OCI-LY7 (cell line): ENCODE data around the gene SH3RF3. TPM values are rescaled to one million over a fixed set of nuclear protein-coding genes. Genes with fewer than 3 reads are reported as not detected.

Source experiments
- BruUV-seq: library from RNA; stranded (reverse); fragments of 400-500 nt; replicated peaks from 2 replicates; lab custom pipeline; 2021; lab: Mats Ljungman, UMichigan
- CTCF ChIA-PET: fragments of 300-600 bp; sonication (Branson Sonifier 250); formaldehyde crosslinking; loops from one replicate; lab custom pipeline; 2022; ENCODE audit warnings: antibody characterized with exemption; ENCODE audit not compliant: unreplicated experiment; lab: Charles Lee
- POLR2A ChIA-PET: fragments of 300-600 bp; sonication (Branson Sonifier 250); formaldehyde crosslinking; loops from one replicate; lab custom pipeline; 2022; ENCODE audit warnings: antibody characterized with exemption; lab: Charles Lee
- DNase-seq: peaks from one replicate; pipeline ENCODE4 v3.0.0-alpha.2; 2015; ENCODE audit warnings: low spot score
- H2AFZ ChIP-seq: fragments of 200-600 bp; sonication (generic), shearing (Covaris generic); 2 replicates; pipeline ENCODE4 v1.6.1; 2014; ENCODE audit warnings: mild to moderate bottlenecking, antibody characterized with exemption, low read length, moderate library complexity
- H3K27ac ChIP-seq: fragments of 200-600 bp; sonication (generic); 2 replicates; pipeline ENCODE4 v1.5.1; 2014; ENCODE audit warnings: mixed run types, low read depth, mild to moderate bottlenecking, moderate library complexity, low read length, inconsistent platforms; ENCODE audit not compliant: poor library complexity, severe bottlenecking
- H3K36me3 ChIP-seq: fragments of 200-600 bp; sonication (generic); 2 replicates; pipeline ENCODE4 v1.6.1; 2014; ENCODE audit warnings: mild to moderate bottlenecking, antibody characterized with exemption, low read length, moderate library complexity, mixed read lengths; ENCODE audit not compliant: insufficient read depth
- H3K4me1 ChIP-seq: fragments of 200-600 bp; sonication (generic); 2 replicates; pipeline ENCODE4 v1.5.1; 2014; ENCODE audit warnings: mild to moderate bottlenecking, low read length; ENCODE audit not compliant: insufficient read depth, poor library complexity, severe bottlenecking
- H3K4me2 ChIP-seq: fragments of 200-600 bp; sonication (generic); 2 replicates; pipeline ENCODE4 v1.6.1; 2014; ENCODE audit warnings: mild to moderate bottlenecking, low read length
- H3K4me3 ChIP-seq: fragments of 200-600 bp; sonication (generic); 2 replicates; pipeline ENCODE4 v1.5.1; 2014; ENCODE audit warnings: mild to moderate bottlenecking, low read depth, low read length; ENCODE audit not compliant: poor library complexity, severe bottlenecking
- H3K79me2 ChIP-seq: fragments of 200-600 bp; sonication (generic); 2 replicates; pipeline ENCODE4 v1.6.1; 2016; ENCODE audit warnings: low read depth, mild to moderate bottlenecking, low read length, moderate library complexity, mixed read lengths; ENCODE audit not compliant: insufficient read depth
- H3K9me2 ChIP-seq: fragments of 200-600 bp; sonication (generic); 2 replicates; pipeline ENCODE4 v1.6.1; 2016; ENCODE audit warnings: mild to moderate bottlenecking, low read length, mixed read lengths; ENCODE audit not compliant: insufficient read depth
- H3K9me3 ChIP-seq: fragments of 200-600 bp; sonication (generic); 2 replicates; pipeline ENCODE4 v1.6.1; 2014; ENCODE audit warnings: mild to moderate bottlenecking, mixed run types, low read length, mixed read lengths
- H4K20me1 ChIP-seq: fragments of 200-600 bp; sonication (generic); 2 replicates; pipeline ENCODE4 v1.6.1; 2014; ENCODE audit warnings: mild to moderate bottlenecking, antibody characterized with exemption, low read length, moderate library complexity, mixed read lengths; ENCODE audit not compliant: insufficient read depth
- CTCF ChIP-seq: fragments of 200-600 bp; sonication (generic); conservative IDR thresholded peaks from 2 replicates; pipeline ENCODE4 v1.5.1; 2014; ENCODE audit warnings: mild to moderate bottlenecking, antibody characterized with exemption, low read length, moderate library complexity, mixed read lengths
- EZH2phosphoT487 ChIP-seq: fragments of 200-600 bp; sonication (generic); IDR thresholded peaks from 2 replicates; pipeline ENCODE4 v1.6.1; 2018; ENCODE audit warnings: low read depth, borderline replicate concordance, mild to moderate bottlenecking, mixed run types, antibody characterized with exemption, low read length, moderate library complexity, mixed read lengths
- intact Hi-C: fragments of 100-400 bp; cut with micrococcal nuclease; formaldehyde crosslinking; loops from one replicate; pipeline ENCODE4 v1.10.0; 2022; ENCODE audit not compliant: unreplicated experiment
- total RNA-seq, 2 experiments: library from RNA; depleted of rRNA in 1 of 2; stranded (reverse); fragments of >200 nt in 1 of 2; shearing (Covaris generic) in 1 of 2; gene quantifications; 2 replicates each; pipeline ENCODE4 v1.2.3, GENCODE V29; 2014 to 2022

Gene SH3RF3
- total RNA-seq, 2 experiments from 2014 or later = not detected

- no peak overlapping the region for H3K4me2 ChIP-seq
- no TSS peak for BruUV-seq
- CTCF ChIA-PET = no interaction called here
- TF ChIP-seq CTCF = no peak
- TF ChIP-seq EZH2phosphoT487 = no peak
- intact Hi-C loops = no loop called here
- no peak overlapping the region for H3K4me3 ChIP-seq
- H3K36me3 ChIP-seq = no peaks in the 10 kb centered on the region
- no peak overlapping the region for H3K27ac ChIP-seq
- no peaks in the 10 kb centered on the region for H3K9me2 ChIP-seq
- no peak for DNase-seq
- H3K9me3 ChIP-seq = no peaks in the 10 kb centered on the region
- H3K4me1 ChIP-seq = no peaks in the 10 kb centered on the region
- H2AFZ ChIP-seq = no peak overlapping the region
- POLR2A ChIA-PET = no interaction called here
- no peaks in the 10 kb centered on the region for H4K20me1 ChIP-seq
- H3K79me2 ChIP-seq = no peaks in the 10 kb centered on the region
Measured at GRCh38 chr2:109317471-109318095, 188.6 kb downstream of the SH3RF3 start.

- Histone ChIP-seq H3K4me3 (no peak overlapping the region), H3K36me3 (no peaks in the 10 kb centered on the region), H4K20me1 (no peaks in the 10 kb centered on the region), H3K9me2 (no peaks in the 10 kb centered on the region), H3K4me1 (no peaks in the 10 kb centered on the region), H3K4me2 (no peak overlapping the region), H3K9me3 (no peaks in the 10 kb centered on the region), H2AFZ (no peak overlapping the region), H3K79me2 (no peaks in the 10 kb centered on the region), H3K27ac (no peak overlapping the region)
- intact Hi-C loops = no loop called here
- POLR2A ChIA-PET = no interaction called here
- CTCF ChIA-PET = no interaction called here
- DNase-seq = no peak
- no peak for TF ChIP-seq EZH2phosphoT487
- TF ChIP-seq CTCF = no peak
- no TSS peak for BruUV-seq
Measured at GRCh38 chr2:109318150-109318948, 189.3 kb downstream of the SH3RF3 start.

- BruUV-seq = no TSS peak
- no peaks in the 10 kb centered on the region for H3K79me2 ChIP-seq
- H3K4me2 ChIP-seq = no peak overlapping the region
- H4K20me1 ChIP-seq = no peaks in the 10 kb centered on the region
- no peak overlapping the region for H2AFZ ChIP-seq
- ChIA-PET POLR2A (interaction anchor here (0.6 kb wide), 1 partner anchor 234 kb away, joined by 6 read pairs; no protein-coding TSS in a partner anchor), CTCF (no interaction called here)
- H3K4me1 ChIP-seq = no peaks in the 10 kb centered on the region
- no peaks in the 10 kb centered on the region for H3K9me2 ChIP-seq
- no peaks in the 10 kb centered on the region for H3K36me3 ChIP-seq
- no peak overlapping the region for H3K4me3 ChIP-seq
- TF ChIP-seq EZH2phosphoT487 (no peak), CTCF (no peak)
- no peaks in the 10 kb centered on the region for H3K9me3 ChIP-seq
- intact Hi-C loops = no loop called here
- H3K27ac ChIP-seq = no peak overlapping the region
- DNase-seq = no peak
Measured at GRCh38 chr2:109318949-109319342, 189.9 kb downstream of the SH3RF3 start.
